HG03520 (cell line): ENCODE results near the gene TF.
"Not testable (repeated sequence)": the region's sequence is repeated elsewhere in the genome, so short reads cannot be mapped to it uniquely, and the experiment has no call there.

ENCODE experiments used
- ATAC-seq: cut with Tn5 transposase; IDR thresholded peaks from one replicate; pipeline ENCODE4 v1.9.1; 2021; ENCODE audit warnings: mild to moderate bottlenecking, moderate library complexity; ENCODE audit not compliant: unreplicated experiment

The TF gene

GRCh38 chr3:133763797-133764683 is 17.8 kb downstream of the TF start:
- no peak for ATAC-seq

GRCh38 chr3:133765256-133765655 is 19.1 kb downstream of the TF start:
- no peak for ATAC-seq

GRCh38 chr3:133767607-133768006 is 21.4 kb downstream of the TF start:
- no peak for ATAC-seq

GRCh38 chr3:133769536-133769935 is 23.3 kb downstream of the TF start:
- ATAC-seq = no peak

GRCh38 chr3:133773732-133774131 is 27.5 kb downstream of the TF start:
- no peak for ATAC-seq

- ATAC-seq = no peak
Measured at GRCh38 chr3:133775309-133775708, 29.1 kb downstream of the TF start.

GRCh38 chr3:133775835-133776234 is 29.6 kb downstream of the TF start:
- no peak for ATAC-seq

GRCh38 chr3:133776794-133777438 is 30.7 kb downstream of the TF start:
- ATAC-seq = no peak

GRCh38 chr3:133777807-133778568 is 31.8 kb downstream of the TF start:
- no peak for ATAC-seq

- no peak for ATAC-seq
Measured at GRCh38 chr3:133779626-133780203, 33.5 kb downstream of the TF start.

- not testable (repeated sequence) for ATAC-seq
Measured at GRCh38 chr3:133780756-133781155, 34.6 kb downstream of the TF start.

- ATAC-seq = no peak
Measured at GRCh38 chr3:133781570-133781969, 35.4 kb downstream of the TF start.

- ATAC-seq = no peak
Measured at GRCh38 chr3:133782454-133782853, 36.3 kb downstream of the TF start.

- ATAC-seq = no peak
Measured at GRCh38 chr3:133783762-133784161, 37.6 kb downstream of the TF start.

GRCh38 chr3:133788024-133788423 is 41.8 kb downstream of the TF start:
- ATAC-seq = no peak

- ATAC-seq = no peak
Measured at GRCh38 chr3:133792171-133792763, 46.1 kb downstream of the TF start.

GRCh38 chr3:133797396-133798105 is 51.4 kb downstream of the TF start:
- ATAC-seq = no peak

- ATAC-seq = no peak
Measured at GRCh38 chr3:133799794-133800585, 53.8 kb downstream of the TF start.

- no peak for ATAC-seq
Measured at GRCh38 chr3:133803469-133803868, 57.3 kb downstream of the TF start.
